Large intestine (tissue), 3 donors: Measurements from ENCODE around the gene CACNA2D2. TPM values are rescaled to one million over a fixed set of nuclear protein-coding genes. Genes with fewer than 3 reads are reported as not detected.
A peak's percentile ranks its signal among the peaks of the same experiment; 100 is the strongest.

Experiments
- DNase-seq, 2 donors: peaks; one replicate each; pipeline versions ENCODE4 v3.0.0 to v3.0.0-alpha.2; 2013
- H3K27ac ChIP-seq: one replicate; pipeline ENCODE4 v1.5.1; 2013; ENCODE audit warnings: low read length
- H3K27me3 ChIP-seq: 2 replicates; pipeline ENCODE4 v1.6.1; 2013; ENCODE audit warnings: low read length; ENCODE audit not compliant: control insufficient read depth, insufficient read depth
- H3K36me3 ChIP-seq: 2 replicates; pipeline ENCODE4 v1.6.1; 2013; ENCODE audit warnings: low read length; ENCODE audit not compliant: control insufficient read depth, insufficient read depth
- H3K4me1 ChIP-seq: one replicate; pipeline ENCODE4 v1.6.1; 2013; ENCODE audit warnings: low read length; ENCODE audit not compliant: control insufficient read depth, insufficient read depth
- H3K4me3 ChIP-seq: one replicate; pipeline ENCODE4 v1.5.1; 2013; ENCODE audit warnings: low read length
- H3K9me3 ChIP-seq: one replicate; pipeline ENCODE4 v1.6.1; 2013; ENCODE audit warnings: mild to moderate bottlenecking, low read depth, low read length, moderate library complexity; ENCODE audit not compliant: control insufficient read depth
- WGBS: methylation state at CpG from one replicate; pipeline ENCODE4 v1.1.5; 2013; ENCODE audit warnings: low lambda C conversion rate; ENCODE audit not compliant: insufficient coverage; 5-methylcytosine and 5-hydroxymethylcytosine counted together
- polyA plus RNA-seq: library from polyadenylated mRNA; unstranded; fragments of 120-200 nt; gene quantifications from one replicate; pipeline ENCODE4 v1.2.1, GENCODE V29; 2013

CACNA2D2 gene
- polyA plus RNA-seq, 1 donor, result 7.5 TPM

GRCh38 chr3:50445919-50446318, 57.5 kb downstream of the CACNA2D2 start:
- DNase-seq, result peak in 1 of 2 donors; percentile 17
- Histone ChIP-seq H3K4me3 (no peak overlapping the region), H3K36me3 (no peaks in the 10 kb centered on the region), H3K27ac (no peak overlapping the region), H3K4me1 (peaks cover 19% of the 10 kb centered on the region), H3K27me3 (no peaks in the 10 kb centered on the region), H3K9me3 (no peaks in the 10 kb centered on the region)
- no CpG with 5 or more reads among the region's 7 CpGs for WGBS

GRCh38 chr3:50444782-50445181, 58.7 kb downstream of the CACNA2D2 start:
- H3K9me3 ChIP-seq, result no peaks in the 10 kb centered on the region
- no peak overlapping the region for H3K4me3 ChIP-seq
- no peaks in the 10 kb centered on the region for H3K36me3 ChIP-seq
- WGBS, result no CpG with 5 or more reads among the region's 2 CpGs
- no peak for DNase-seq
- no peak overlapping the region for H3K27ac ChIP-seq
- H3K27me3 ChIP-seq, result no peaks in the 10 kb centered on the region
- H3K4me1 ChIP-seq, result peaks cover 9% of the 10 kb centered on the region

GRCh38 chr3:50444213-50444612, 59.2 kb downstream of the CACNA2D2 start:
- no CpG with 5 or more reads among the region's 5 CpGs for WGBS
- Histone ChIP-seq H3K4me1 (peaks cover 6% of the 10 kb centered on the region), H3K4me3 (no peak overlapping the region), H3K9me3 (no peaks in the 10 kb centered on the region), H3K27ac (no peak overlapping the region), H3K36me3 (no peaks in the 10 kb centered on the region), H3K27me3 (no peaks in the 10 kb centered on the region)
- no peak for DNase-seq

- DNase-seq, result no peak
- no peaks in the 10 kb centered on the region for H3K9me3 ChIP-seq
- WGBS, result no CpG with 5 or more reads among the region's 21 CpGs
- no peaks in the 10 kb centered on the region for H3K36me3 ChIP-seq
- H3K27ac ChIP-seq, result no peak overlapping the region
- no peaks in the 10 kb centered on the region for H3K27me3 ChIP-seq
- H3K4me1 ChIP-seq, result peaks cover 6% of the 10 kb centered on the region
- no peak overlapping the region for H3K4me3 ChIP-seq
Measured at GRCh38 chr3:50442945-50443579, 60.4 kb downstream of the CACNA2D2 start.

- Histone ChIP-seq H3K4me1 (peaks cover 3% of the 10 kb centered on the region), H3K4me3 (no peak overlapping the region), H3K36me3 (no peaks in the 10 kb centered on the region), H3K9me3 (no peaks in the 10 kb centered on the region), H3K27ac (no peak overlapping the region), H3K27me3 (no peaks in the 10 kb centered on the region)
- no peak for DNase-seq
- no CpG with 5 or more reads among the region's 7 CpGs for WGBS
Measured at GRCh38 chr3:50441424-50442217, 61.8 kb downstream of the CACNA2D2 start.

GRCh38 chr3:50436114-50436674, 67.2 kb downstream of the CACNA2D2 start:
- DNase-seq, result peak; percentile 56 to 60
- no peak overlapping the region for H3K27ac ChIP-seq
- no peaks in the 10 kb centered on the region for H3K4me1 ChIP-seq
- no CpG with 5 or more reads among the region's 5 CpGs for WGBS
- H3K9me3 ChIP-seq, result no peaks in the 10 kb centered on the region
- no peak overlapping the region for H3K4me3 ChIP-seq
- no peaks in the 10 kb centered on the region for H3K36me3 ChIP-seq
- H3K27me3 ChIP-seq, result no peaks in the 10 kb centered on the region

- DNase-seq, result no peak
- Histone ChIP-seq H3K4me3 (no peak overlapping the region), H3K27me3 (no peaks in the 10 kb centered on the region), H3K9me3 (no peaks in the 10 kb centered on the region), H3K4me1 (no peaks in the 10 kb centered on the region), H3K36me3 (no peaks in the 10 kb centered on the region), H3K27ac (no peak overlapping the region)
- 40% methylated on average over 1 of the region's 12 CpGs for WGBS
Measured at GRCh38 chr3:50435371-50436113, 67.9 kb downstream of the CACNA2D2 start.

GRCh38 chr3:50433954-50434353, 69.5 kb downstream of the CACNA2D2 start:
- no CpG with 5 or more reads among the region's 5 CpGs for WGBS
- no peaks in the 10 kb centered on the region for H3K27me3 ChIP-seq
- H3K4me3 ChIP-seq, result no peak overlapping the region
- no peak overlapping the region for H3K27ac ChIP-seq
- no peak for DNase-seq
- H3K36me3 ChIP-seq, result no peaks in the 10 kb centered on the region
- H3K4me1 ChIP-seq, result no peaks in the 10 kb centered on the region
- H3K9me3 ChIP-seq, result no peaks in the 10 kb centered on the region

GRCh38 chr3:50430950-50431435, 72.4 kb downstream of the CACNA2D2 start:
- no peak overlapping the region for H3K4me3 ChIP-seq
- no peaks in the 10 kb centered on the region for H3K36me3 ChIP-seq
- H3K9me3 ChIP-seq, result no peaks in the 10 kb centered on the region
- WGBS, result 80% methylated on average over 1 of the region's 4 CpGs
- H3K27me3 ChIP-seq, result no peaks in the 10 kb centered on the region
- no peak for DNase-seq
- H3K27ac ChIP-seq, result no peak overlapping the region
- no peaks in the 10 kb centered on the region for H3K4me1 ChIP-seq

GRCh38 chr3:50430191-50430590, 73.2 kb downstream of the CACNA2D2 start:
- Histone ChIP-seq H3K4me3 (no peak overlapping the region), H3K27me3 (no peaks in the 10 kb centered on the region), H3K27ac (no peak overlapping the region), H3K9me3 (no peaks in the 10 kb centered on the region), H3K36me3 (no peaks in the 10 kb centered on the region), H3K4me1 (no peaks in the 10 kb centered on the region)
- no peak for DNase-seq
- no CpG with 5 or more reads among the region's 4 CpGs for WGBS
